ENCODE results near the gene KCND2.
"Not testable (repeated sequence)": the region's sequence is repeated elsewhere in the genome, so short reads cannot be mapped to it uniquely, and the experiment has no call there.

- not testable (repeated sequence) for TF ChIP-seq CTCF (IDR thresholded peaks at IDR 0.05; ENCODE audit: borderline replicate concordance, extremely low read depth, low read length, poor library complexity, severe bottlenecking); EZH2 (IDR thresholded peaks at IDR 0.05; ENCODE audit: borderline replicate concordance, low read depth, low read length, severe bottlenecking)
Measured at GRCh38 chr7:120240350-120240749, 32.6 kb upstream of the KCND2 start.

Data from DND-41 (cell line).